ENCODE data around the gene GLYR1. TPM values are rescaled to one million over a fixed set of nuclear protein-coding genes. Genes with fewer than 3 reads are reported as not detected.

GLYR1 gene
- total and polyA plus RNA-seq, 9 of the 15 experiments (the other 6 are each of a cell fraction or from before 2014, with no cell fraction given) = 6.7 to 99.2 (median 60.2) TPM

- TF ChIP-seq ARID4B (CRISPR knock-in tag; IDR thresholded peaks at IDR 0.05) (peak; percentile 52; the same call in 1 of the 2 replicates), RBFOX2 (IDR thresholded peaks at IDR 0.05; ENCODE audit: low read depth, low read length) (peak; percentile 79), LCOR (CRISPR knock-in tag; IDR thresholded peaks at IDR 0.05) (peak; percentile 98), FUS (optimal IDR thresholded peaks at IDR 0.05; ENCODE audit: low read depth, low read length) (no peak), ZNF124 (CRISPR knock-in tag; IDR thresholded peaks at IDR 0.05) (no peak), MCM5 (IDR thresholded peaks at IDR 0.05; ENCODE audit: low read depth) (no peak), ZNF3 (CRISPR knock-in tag; IDR thresholded peaks at IDR 0.05) (no peak), HNRNPH1 (optimal IDR thresholded peaks at IDR 0.05; ENCODE audit: low read depth, low read length) (no peak), NEUROD1 (IDR thresholded peaks at IDR 0.05; ENCODE audit: borderline replicate concordance, low read depth, low read length, partially characterized antibody) (peak; percentile 27), CBX5 (IDR thresholded peaks at IDR 0.05; ENCODE audit: borderline replicate concordance, low read depth) (no peak), SUPT5H (IDR thresholded peaks at IDR 0.05) (peak; percentile 86), MAX (CRISPR knock-in tag; IDR thresholded peaks at IDR 0.05) (0 out of 2 replicates have a peak, but pooled peaks have one; percentile 14), IFI16 (CRISPR knock-in tag; IDR thresholded peaks at IDR 0.05) (no peak), FOXM1 (IDR thresholded peaks at IDR 0.05; ENCODE audit: low read depth) (no peak), FOXM1 (CRISPR knock-in tag; IDR thresholded peaks at IDR 0.05; ENCODE audit: low read depth) (peak; percentile 68), MTA2 (IDR thresholded peaks at IDR 0.05; ENCODE audit: low read depth) (no peak), CREB3L1 (IDR thresholded peaks at IDR 0.05; ENCODE audit: borderline replicate concordance, low read depth) (peak; percentile 89), DMBX1 (CRISPR knock-in tag; IDR thresholded peaks at IDR 0.05; ENCODE audit: borderline replicate concordance) (peak; percentile 21; the same call in 1 of the 2 replicates), FOXK1 (CRISPR knock-in tag; IDR thresholded peaks at IDR 0.05; ENCODE audit: borderline replicate concordance) (0 out of 2 replicates have a peak, but pooled peaks have one; percentile 61), MTF1 (CRISPR knock-in tag; IDR thresholded peaks at IDR 0.05; ENCODE audit: borderline replicate concordance) (no peak), ARID2 (IDR thresholded peaks at IDR 0.05) (no peak), NR1H2 (CRISPR knock-in tag; IDR thresholded peaks at IDR 0.05) (0 out of 2 replicates have a peak, but pooled peaks have one; percentile 35)
Measured at GRCh38 chr16:4768549-4769305, 78.4 kb downstream of the GLYR1 start (continued).

Data from K562 (cell line).